Esophagus (tissue), 2 donors: ENCODE data around the gene SPOP. TPM values are rescaled to one million over a fixed set of nuclear protein-coding genes. Genes with fewer than 3 reads are reported as not detected.
A peak's percentile ranks its signal among the peaks of the same experiment; 100 is the strongest.

ENCODE experiments used
- H3K27ac ChIP-seq, 2 donors: one replicate each; pipeline ENCODE4 v1.5.1; 2013; ENCODE audit warnings: low read depth in 2 of 2, mild to moderate bottlenecking in 2 of 2, inconsistent platforms in 1 of 2, low read length in 1 of 2, moderate library complexity in 1 of 2
- H3K27me3 ChIP-seq, 2 donors: one replicate each; pipeline ENCODE4 v1.6.1; 2013; ENCODE audit warnings: low read length in 2 of 2, control low read depth in 1 of 2, mild to moderate bottlenecking in 1 of 2; ENCODE audit not compliant: insufficient read depth in 2 of 2, control insufficient read depth in 1 of 2
- H3K36me3 ChIP-seq, 2 donors: one replicate each; pipeline ENCODE4 v1.6.1; 2013; ENCODE audit warnings: low read length in 1 of 2; ENCODE audit not compliant: control insufficient read depth in 2 of 2, insufficient read depth in 2 of 2
- H3K4me1 ChIP-seq, 2 donors: one replicate each; pipeline ENCODE4 v1.6.1; 2013; ENCODE audit warnings: low read length in 1 of 2; ENCODE audit not compliant: control insufficient read depth in 2 of 2, insufficient read depth in 2 of 2
- H3K4me3 ChIP-seq, 2 donors: one replicate each; pipeline ENCODE4 v1.5.1; 2013; ENCODE audit warnings: low read length in 2 of 2, mild to moderate bottlenecking in 2 of 2, low read depth in 1 of 2, moderate library complexity in 1 of 2
- H3K9me3 ChIP-seq, 2 donors: one replicate each; pipeline ENCODE4 v1.6.1; 2013; ENCODE audit warnings: mild to moderate bottlenecking in 2 of 2, low read depth in 1 of 2, low read length in 1 of 2, moderate library complexity in 1 of 2; ENCODE audit not compliant: control insufficient read depth in 2 of 2, insufficient read depth in 1 of 2
- WGBS, 2 donors: extraction: QIAGEN DNeasy Blood & Tissue Kit; methylation state at CpG; one replicate each; pipeline ENCODE4 v1.1.7; 2013; 5-methylcytosine and 5-hydroxymethylcytosine counted together
- polyA plus RNA-seq, 2 donors: library from polyadenylated mRNA; stranded (reverse); fragments of 200-250 nt; gene quantifications; one replicate each; pipeline ENCODE4 v1.2.3, GENCODE V29; 2013
- donor health status: healthy with polysubstance abuse.
- donor health status: Bipolar disorder and iron deficiency.

The SPOP gene
- polyA plus RNA-seq, 2 donors, result 15.1 to 22.6 TPM

GRCh38 chr17:49715216-49715615, 37.3 kb upstream of the SPOP start:
- Histone ChIP-seq H3K4me1 (no peaks in the 10 kb centered on the region), H3K4me3 (no peak overlapping the region), H3K36me3 (peaks cover 9 to 19% of the 10 kb centered on the region in 2 donors), H3K27ac (peak overlapping the region in 1 of 2 donors; percentile 8), H3K27me3 (no peaks in the 10 kb centered on the region), H3K9me3 (no peaks in the 10 kb centered on the region)
- 71 to 72% methylated on average over 4 of the region's 4 CpGs for WGBS, 2 donors

- WGBS, 2 donors, result 46 to 55% methylated on average over 15 of the region's 15 CpGs
- Histone ChIP-seq H3K27ac (peak overlapping the region; percentile 57 to 97), H3K36me3 (peaks cover 13 to 16% of the 10 kb centered on the region in 2 donors), H3K9me3 (no peaks in the 10 kb centered on the region), H3K27me3 (no peaks in the 10 kb centered on the region), H3K4me1 (peaks cover 2 to 4% of the 10 kb centered on the region in 2 donors), H3K4me3 (peak overlapping the region; percentile 26 to 96)
Observed at GRCh38 chr17:49708515-49709183, 30.8 kb upstream of the SPOP start.

GRCh38 chr17:49707608-49708514, 30.0 kb upstream of the SPOP start, which contains the start of gene SLC35B1:
SLC35B1 (minus strand) TSS chr17:49707964; CDS start chr17:49707833, 131 bp downstream.
- Histone ChIP-seq H3K9me3 (no peaks in the 10 kb centered on the region), H3K4me1 (peaks cover 2 to 4% of the 10 kb centered on the region in 2 donors), H3K36me3 (peaks cover 14 to 20% of the 10 kb centered on the region in 2 donors), H3K4me3 (peak within 1 kb of the TSS; percentile 74 to 96), H3K27ac (peak within 1 kb of the TSS; percentile 84 to 97), H3K27me3 (no peaks in the 10 kb centered on the region)
- WGBS, 2 donors, result 1% methylated on average over 53 of the region's 53 CpGs

GRCh38 chr17:49707246-49707607, 29.3 kb upstream of the SPOP start:
- WGBS, 2 donors, result 1% methylated on average over 12 of the region's 12 CpGs
- H3K36me3 ChIP-seq, result peaks cover 14 to 22% of the 10 kb centered on the region in 2 donors

GRCh38 chr17:49705254-49705653, 27.4 kb upstream of the SPOP start:
- Histone ChIP-seq H3K27ac (no peak overlapping the region), H3K4me1 (peaks cover 2 to 4% of the 10 kb centered on the region in 2 donors), H3K9me3 (no peaks in the 10 kb centered on the region), H3K36me3 (peaks cover 14 to 29% of the 10 kb centered on the region in 2 donors), H3K27me3 (no peaks in the 10 kb centered on the region), H3K4me3 (no peak overlapping the region)

More at GRCh38 chr17:49707246-49707607, 29.3 kb upstream of the SPOP start:
- Histone ChIP-seq H3K4me1 (peaks cover 2 to 4% of the 10 kb centered on the region in 2 donors), H3K27ac (peak overlapping the region; percentile 84 to 97), H3K4me3 (peak overlapping the region; percentile 74 to 96), H3K27me3 (no peaks in the 10 kb centered on the region), H3K9me3 (no peaks in the 10 kb centered on the region)

GRCh38 chr17:49703557-49704277, 25.8 kb upstream of the SPOP start:
- H3K27ac ChIP-seq, result peak overlapping the region in 1 of 2 donors; percentile 62
- H3K9me3 ChIP-seq, result no peaks in the 10 kb centered on the region
- H3K27me3 ChIP-seq, result no peaks in the 10 kb centered on the region
- 35 to 42% methylated on average over 6 of the region's 6 CpGs for WGBS, 2 donors
- H3K4me3 ChIP-seq, result no peak overlapping the region
- H3K4me1 ChIP-seq, result peaks cover 1 to 2% of the 10 kb centered on the region in 2 donors
- peaks cover 11 to 32% of the 10 kb centered on the region in 2 donors for H3K36me3 ChIP-seq

- H3K4me3 ChIP-seq, result no peak overlapping the region
- WGBS, 2 donors, result 51 to 64% methylated on average over 6 of the region's 6 CpGs
- peak overlapping the region in 1 of 2 donors; percentile 27 for H3K27ac ChIP-seq
- peaks cover 0 to 2% of the 10 kb centered on the region in 2 donors for H3K4me1 ChIP-seq
- H3K36me3 ChIP-seq, result peaks cover 11 to 32% of the 10 kb centered on the region in 2 donors
- H3K27me3 ChIP-seq, result no peaks in the 10 kb centered on the region
- H3K9me3 ChIP-seq, result no peaks in the 10 kb centered on the region
Observed at GRCh38 chr17:49700960-49701359, 23.1 kb upstream of the SPOP start.

GRCh38 chr17:49699966-49700575, 22.2 kb upstream of the SPOP start:
- Histone ChIP-seq H3K4me3 (no peak overlapping the region), H3K36me3 (peaks cover 11 to 29% of the 10 kb centered on the region in 2 donors), H3K27me3 (no peaks in the 10 kb centered on the region), H3K27ac (peak overlapping the region in 1 of 2 donors; percentile 51), H3K9me3 (no peaks in the 10 kb centered on the region), H3K4me1 (peaks cover under 1 to 2% of the 10 kb centered on the region in 2 donors)
- 49 to 59% methylated on average over 8 of the region's 8 CpGs for WGBS, 2 donors

GRCh38 chr17:49698005-49698404, 20.1 kb upstream of the SPOP start:
- Histone ChIP-seq H3K36me3 (peaks cover 4 to 18% of the 10 kb centered on the region in 2 donors), H3K4me3 (no peak overlapping the region), H3K27me3 (no peaks in the 10 kb centered on the region), H3K9me3 (no peaks in the 10 kb centered on the region), H3K4me1 (peaks cover 2 to 3% of the 10 kb centered on the region in 2 donors), H3K27ac (peak overlapping the region in 1 of 2 donors; percentile 15)
- 54 to 63% methylated on average over 6 of the region's 6 CpGs for WGBS, 2 donors
